NCI-H2196 (cell line): ENCODE results near the gene MIPOL1.
"Not testable (repeated sequence)": the region's sequence is repeated elsewhere in the genome, so short reads cannot be mapped to it uniquely, and the experiment has no call there.

Source experiments
- DNase-seq: peaks from one replicate; lab custom pipeline; 2025; ENCODE audit not compliant: unreplicated experiment; lab: John Stamatoyannopoulos, UW

Gene MIPOL1

GRCh38 chr14:37512173-37512572, 314.4 kb downstream of the MIPOL1 start:
- no peak for DNase-seq

GRCh38 chr14:37515771-37516170, 318.0 kb downstream of the MIPOL1 start:
- no peak for DNase-seq

GRCh38 chr14:37526994-37527393, 329.3 kb downstream of the MIPOL1 start:
- no peak for DNase-seq

GRCh38 chr14:37539992-37540391, 342.3 kb downstream of the MIPOL1 start:
- no peak for DNase-seq

- DNase-seq, result peak; percentile 50
Observed at GRCh38 chr14:37544407-37544806, 346.7 kb downstream of the MIPOL1 start.

- no peak for DNase-seq
Observed at GRCh38 chr14:37545174-37545573, 347.4 kb downstream of the MIPOL1 start.

GRCh38 chr14:37546621-37547447, 349.1 kb downstream of the MIPOL1 start:
- peak; percentile 53 for DNase-seq

GRCh38 chr14:37550511-37550910, 352.8 kb downstream of the MIPOL1 start:
- DNase-seq, result no peak

- no peak for DNase-seq
Observed at GRCh38 chr14:37551119-37551518, 353.4 kb downstream of the MIPOL1 start.

- DNase-seq, result no peak
Observed at GRCh38 chr14:37553935-37554550, 356.3 kb downstream of the MIPOL1 start.

- not testable (repeated sequence) for DNase-seq
Observed at GRCh38 chr14:37555596-37555995, 357.9 kb downstream of the MIPOL1 start.

- no peak for DNase-seq
Observed at GRCh38 chr14:37558740-37559139, 361.0 kb downstream of the MIPOL1 start.

- no peak for DNase-seq
Observed at GRCh38 chr14:37559386-37559785, 361.6 kb downstream of the MIPOL1 start.

GRCh38 chr14:37563189-37563588, 365.5 kb downstream of the MIPOL1 start:
- DNase-seq, result no peak

- DNase-seq, result no peak
Observed at GRCh38 chr14:37565550-37565949, 367.8 kb downstream of the MIPOL1 start.

GRCh38 chr14:37566811-37567371, 369.2 kb downstream of the MIPOL1 start:
- peak; percentile 13 for DNase-seq

GRCh38 chr14:37569729-37570128, 372.0 kb downstream of the MIPOL1 start:
- no peak for DNase-seq

- DNase-seq, result no peak
Observed at GRCh38 chr14:37571391-37571790, 373.7 kb downstream of the MIPOL1 start.

- no peak for DNase-seq
Observed at GRCh38 chr14:37573356-37573755, 375.6 kb downstream of the MIPOL1 start.

- no peak for DNase-seq
Observed at GRCh38 chr14:37579274-37579673, 381.5 kb downstream of the MIPOL1 start.

GRCh38 chr14:37580146-37580545, 382.4 kb downstream of the MIPOL1 start:
- DNase-seq, result no peak
